Body of pancreas (tissue), 4 donors: ENCODE measurements around the gene GSS.

Experiments used
- POLR2A ChIP-seq, 3 donors: fragments of 450-650 bp; IDR thresholded peaks; one replicate each; pipeline ENCODE4 v1.6.1; 2016; ENCODE audit warnings: antibody characterized with exemption in 3 of 3, mild to moderate bottlenecking in 2 of 3
- TF ChIP-seq, protein P1 (sequence below), 7 experiments: fragments of 450-650 bp in 4 of 7; fragments of 200-600 bp in 3 of 7; sonication (generic) in 3 of 7; IDR thresholded peaks; one replicate each; pipeline ENCODE4 v1.5.1; 2016 to 2019; ENCODE audit warnings: antibody characterized with exemption in 7 of 7

DNA sequence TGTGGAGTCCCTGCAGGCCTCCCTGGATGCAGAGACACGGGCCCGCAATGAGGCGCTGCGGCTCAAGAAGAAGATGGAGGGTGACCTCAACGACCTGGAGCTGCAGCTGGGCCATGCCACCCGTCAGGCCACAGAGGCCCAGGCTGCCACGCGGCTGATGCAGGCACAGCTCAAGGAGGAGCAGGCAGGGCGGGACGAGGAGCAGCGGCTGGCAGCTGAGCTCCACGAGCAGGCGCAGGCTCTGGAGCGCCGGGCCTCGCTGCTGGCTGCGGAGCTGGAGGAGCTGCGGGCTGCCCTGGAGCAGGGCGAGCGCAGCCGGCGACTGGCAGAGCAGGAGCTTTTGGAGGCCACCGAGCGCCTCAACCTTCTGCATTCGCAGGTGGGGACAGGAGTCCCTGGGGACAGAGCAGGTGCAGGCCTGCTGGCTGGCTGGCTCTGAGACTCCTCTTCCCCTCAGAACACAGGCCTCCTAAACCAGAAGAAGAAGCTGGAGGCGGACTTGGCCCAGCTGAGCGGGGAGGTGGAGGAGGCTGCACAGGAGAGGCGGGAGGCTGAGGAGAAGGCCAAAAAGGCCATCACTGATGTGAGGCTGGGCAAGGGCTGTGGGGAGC is 44.8 kb upstream of the GSS start:
- TF ChIP-seq, protein P1, sequence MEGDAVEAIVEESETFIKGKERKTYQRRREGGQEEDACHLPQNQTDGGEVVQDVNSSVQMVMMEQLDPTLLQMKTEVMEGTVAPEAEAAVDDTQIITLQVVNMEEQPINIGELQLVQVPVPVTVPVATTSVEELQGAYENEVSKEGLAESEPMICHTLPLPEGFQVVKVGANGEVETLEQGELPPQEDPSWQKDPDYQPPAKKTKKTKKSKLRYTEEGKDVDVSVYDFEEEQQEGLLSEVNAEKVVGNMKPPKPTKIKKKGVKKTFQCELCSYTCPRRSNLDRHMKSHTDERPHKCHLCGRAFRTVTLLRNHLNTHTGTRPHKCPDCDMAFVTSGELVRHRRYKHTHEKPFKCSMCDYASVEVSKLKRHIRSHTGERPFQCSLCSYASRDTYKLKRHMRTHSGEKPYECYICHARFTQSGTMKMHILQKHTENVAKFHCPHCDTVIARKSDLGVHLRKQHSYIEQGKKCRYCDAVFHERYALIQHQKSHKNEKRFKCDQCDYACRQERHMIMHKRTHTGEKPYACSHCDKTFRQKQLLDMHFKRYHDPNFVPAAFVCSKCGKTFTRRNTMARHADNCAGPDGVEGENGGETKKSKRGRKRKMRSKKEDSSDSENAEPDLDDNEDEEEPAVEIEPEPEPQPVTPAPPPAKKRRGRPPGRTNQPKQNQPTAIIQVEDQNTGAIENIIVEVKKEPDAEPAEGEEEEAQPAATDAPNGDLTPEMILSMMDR (IDR thresholded peaks at IDR 0.05): no peak
- TF ChIP-seq POLR2A (IDR thresholded peaks at IDR 0.05): no peak
